ENCODE measurements around the gene CRIP2. TPM values are rescaled to one million over a fixed set of nuclear protein-coding genes. Genes with fewer than 3 reads are reported as not detected.
A peak's percentile ranks its signal among the peaks of the same experiment; 100 is the strongest.

Gene CRIP2
- total RNA-seq, 5 donors from 2014 or later (not counting 1 experiment from before 2014, with no cell fraction given) = 6.4 to 38.7 (median 19.7) TPM

GRCh38 chr14:105529319-105529568 is 54.6 kb downstream of the CRIP2 start:
- Histone ChIP-seq H3K36me3 (ENCODE audit: control insufficient read depth in 2 of 2, extremely low read depth in 1 of 2, insufficient read depth in 1 of 2, low read length in 1 of 2) (no peaks in the 10 kb centered on the region), H3K9me3 (no peaks in the 10 kb centered on the region), H3K4me3 (ENCODE audit: control insufficient read depth in 1 of 2, extremely low read depth in 1 of 2, low read length in 1 of 2) (peak overlapping the region; percentile 34 to 64), H3K4me1 (ENCODE audit: control insufficient read depth in 1 of 2, extremely low read depth in 1 of 2, insufficient read depth in 2 of 2, low read length in 2 of 2) (peaks cover 16 to 45% of the 10 kb centered on the region in 2 experiments), H3K27ac (ENCODE audit: low read length) (no peak overlapping the region), H3K27me3 (replicated peaks in 1 of 2; ENCODE audit: control insufficient read depth in 2 of 2, extremely low read depth in 1 of 2, insufficient read depth in 2 of 2, low read length in 1 of 2) (peaks cover 0 to 69% of the 10 kb centered on the region in 2 experiments)
- Mint-ChIP-seq H3K27me3 (peaks cover 0 to 8% of the 10 kb centered on the region in 2 donors), H3K4me3 (peak overlapping the region; percentile 74 to 83 (median 78)), H3K27ac (peak overlapping the region in 1 of 2 donors; percentile 23), H3K36me3 (no peaks in the 10 kb centered on the region), H3K4me1 (peaks cover 10 to 42% (median 15%) of the 10 kb centered on the region in 3 donors), H3K9me3 (no peaks in the 10 kb centered on the region)
- peak in 1 of 35 experiments; percentile 44 for DNase-seq
- POLR2A ChIA-PET = no interaction called here
- CTCF ChIA-PET = interaction anchor here in 1 of 2 donors (1.5 to 1.6 kb wide), 2 partner anchors 9 to 159 kb away, joined by 5 to 9 read pairs; no protein-coding TSS in a partner anchor
- peak in 1 of 4 experiments; percentile 14 for ATAC-seq (replicated peaks in 1 of 4)
- 25% methylated on average over 24 of the region's 24 CpGs for WGBS (ENCODE audit: insufficient coverage)

Other genes starting within 250 kb of the CRIP2 start
- 10 to 100 TPM; 36.0 to 55.1 (median 43.3) TPM for gene BTBD6, start 226.3 kb upstream of the CRIP2 start, total RNA-seq
- 10 to 100 TPM; 57.7 to 70.5 (median 66.5) TPM for gene BRF1, start 173.8 kb upstream of the CRIP2 start, total RNA-seq
- gene PACS2, start 160.1 kb upstream of the CRIP2 start, total RNA-seq = 10 to 100 TPM; 70.9 to 86.9 (median 78.0) TPM
- 1 to 10 TPM in 4 of 5 donors, under 1 TPM in 1; 0.93 to 9.0 (median 6.0) TPM for gene TEX22, start 76.3 kb upstream of the CRIP2 start, total RNA-seq
- gene MTA1, start 55.0 kb upstream of the CRIP2 start, total RNA-seq = 100 to 1,000 TPM; 111 to 152 (median 141) TPM
- 100 to 1,000 TPM; 224 to 477 (median 329) TPM for gene CRIP1, start 12.1 kb downstream of the CRIP2 start, total RNA-seq
- 100 to 1,000 TPM in 1 of 5 donors, 10 to 100 TPM in 4; 32.8 to 186 (median 37.5) TPM for gene TEDC1, start 16.4 kb downstream of the CRIP2 start, total RNA-seq
- gene TMEM121, start 51.8 kb downstream of the CRIP2 start, total RNA-seq = 1 to 10 TPM; 1.8 to 6.7 (median 4.0) TPM